Hypothalamus (tissue), 51 donors: ENCODE results near the gene CCP110.
A peak's percentile ranks its signal among the peaks of the same experiment; 100 is the strongest.

Experiments
- DNase-seq, 51 donors: peaks; one replicate each; lab custom pipeline; 2025; lab: John Stamatoyannopoulos, UW

CCP110 gene

GRCh38 chr16:19523559-19524355, at the start of gene CCP110:
Gene CCP110, plus strand, starts transcription at chr16:19523942. Its CDS starts 3,940 bp downstream, at chr16:19527882.
- peak; percentile 60 to 99 (median 96) for DNase-seq

GRCh38 chr16:19474617-19475016, 49.1 kb upstream of the CCP110 start:
- no peak for DNase-seq

DNA sequence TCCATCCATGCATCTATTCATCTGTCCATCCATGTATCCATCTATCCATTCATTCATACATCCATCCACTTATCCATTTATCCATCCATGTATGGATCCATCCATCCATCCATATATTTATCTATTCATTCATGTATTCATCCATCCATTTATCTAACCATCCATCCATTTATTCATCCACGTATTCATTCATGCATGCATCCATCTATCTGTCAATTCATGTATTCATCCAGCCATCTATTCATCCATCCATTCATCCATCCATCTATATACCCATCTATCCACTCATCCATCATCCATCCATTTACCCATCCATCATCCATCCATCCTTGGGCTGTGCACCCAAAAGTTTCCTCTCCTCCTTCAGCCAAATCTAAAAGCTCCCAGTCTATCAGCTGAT, 45.2 kb upstream of the CCP110 start:
- DNase-seq, result no peak

DNA sequence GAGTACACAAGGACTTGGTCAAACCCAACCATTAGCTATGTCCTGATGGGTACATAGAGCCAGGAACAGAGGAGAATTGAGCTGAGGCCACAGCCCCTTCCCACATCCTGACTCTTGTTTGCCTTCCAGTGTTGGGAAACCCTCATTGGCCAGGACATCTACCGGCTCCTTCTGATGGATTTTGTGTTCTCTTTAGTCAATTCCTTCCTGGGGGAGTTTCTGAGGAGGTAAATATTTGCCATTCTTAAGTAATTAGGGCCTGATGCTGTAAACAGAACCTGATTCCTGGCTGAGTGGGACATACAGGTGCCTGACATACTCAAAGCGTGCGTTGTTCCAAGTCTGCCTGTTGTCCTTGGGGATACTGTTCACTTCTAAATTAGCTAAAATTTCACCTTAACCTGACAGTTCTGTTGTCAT, 44.4 kb upstream of the CCP110 start:
- DNase-seq, result no peak

DNA sequence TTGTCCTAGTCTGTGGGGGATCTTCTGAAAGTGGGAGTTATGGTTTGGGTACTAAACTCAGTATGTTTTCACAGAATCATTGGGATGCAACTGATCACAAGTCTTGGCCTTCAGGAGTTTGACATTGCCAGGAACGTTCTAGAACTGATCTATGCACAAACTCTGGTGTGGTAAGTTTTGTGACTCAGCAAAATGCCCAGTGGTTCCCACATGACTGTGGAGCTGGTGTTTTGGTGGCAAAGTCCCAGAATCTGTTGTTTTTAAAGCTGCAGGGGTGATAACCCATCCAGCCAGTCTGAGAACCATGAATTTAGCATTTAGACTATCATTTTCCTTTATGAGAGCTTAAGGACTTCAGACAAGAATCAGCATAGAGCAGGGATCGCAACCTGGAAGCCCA, 42.4 kb upstream of the CCP110 start:
- DNase-seq, result no peak

DNA sequence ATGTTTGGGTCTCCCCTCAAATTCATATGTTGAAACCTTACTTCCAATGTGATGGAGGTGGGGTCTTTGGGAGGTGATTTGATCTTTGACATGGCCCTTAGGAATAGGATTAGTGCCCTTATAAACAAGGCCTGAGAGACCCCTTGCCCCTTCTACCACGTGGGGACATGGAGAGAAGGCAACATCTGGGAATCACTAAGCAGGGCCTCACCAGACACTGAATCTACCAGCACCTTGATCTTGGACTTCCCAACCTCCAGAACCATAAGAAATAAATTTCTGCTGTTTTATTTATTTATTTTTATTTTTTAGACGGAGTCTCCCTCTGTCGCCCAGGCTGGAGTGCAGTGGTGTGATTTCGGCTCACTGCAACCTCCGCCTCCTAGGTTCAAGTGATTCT, 42.0 kb upstream of the CCP110 start:
- DNase-seq, result no peak

DNA sequence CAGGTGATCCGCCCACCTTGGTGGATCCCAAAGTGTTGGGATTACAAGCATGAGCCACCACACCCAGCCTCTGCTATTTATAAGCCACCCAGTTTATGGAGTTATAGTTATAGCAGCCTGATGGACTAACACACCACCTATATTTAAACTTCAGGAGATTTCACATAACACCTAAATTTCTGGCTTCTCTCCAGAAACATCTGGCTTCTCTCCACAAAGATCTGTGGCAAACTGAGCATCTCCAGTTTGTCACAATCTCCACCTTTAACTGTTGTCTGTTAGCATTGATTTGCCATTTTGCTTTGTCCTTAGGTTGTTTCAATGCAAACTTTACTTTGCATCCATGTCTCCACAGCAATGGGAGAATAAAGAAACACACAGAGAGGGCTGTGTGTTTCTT, 41.5 kb upstream of the CCP110 start:
- DNase-seq, result no peak

GRCh38 chr16:19484096-19484495, 39.6 kb upstream of the CCP110 start:
- DNase-seq, result no peak

DNA sequence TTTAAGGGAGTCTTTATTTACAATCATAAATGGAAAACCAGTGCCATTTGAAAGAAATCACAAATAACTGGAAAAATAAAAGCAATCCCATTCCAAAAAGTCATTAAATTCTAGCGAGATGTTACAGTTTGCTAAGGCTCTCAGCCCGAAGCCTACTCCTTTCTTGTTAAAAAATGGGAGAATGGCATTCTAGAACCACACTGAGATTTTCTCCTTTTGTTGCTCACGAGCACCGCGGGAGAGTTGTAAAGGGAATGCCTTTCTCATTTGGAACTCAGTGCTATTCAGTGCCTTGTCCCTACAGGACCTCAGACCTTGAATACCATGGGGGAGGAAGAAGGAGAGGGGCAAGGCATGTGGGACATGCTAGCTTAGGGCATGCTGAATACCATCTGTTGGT, 38.1 kb upstream of the CCP110 start:
- DNase-seq, result no peak

- DNase-seq, result no peak
Measured at GRCh38 chr16:19486051-19486450, 37.7 kb upstream of the CCP110 start.

DNA sequence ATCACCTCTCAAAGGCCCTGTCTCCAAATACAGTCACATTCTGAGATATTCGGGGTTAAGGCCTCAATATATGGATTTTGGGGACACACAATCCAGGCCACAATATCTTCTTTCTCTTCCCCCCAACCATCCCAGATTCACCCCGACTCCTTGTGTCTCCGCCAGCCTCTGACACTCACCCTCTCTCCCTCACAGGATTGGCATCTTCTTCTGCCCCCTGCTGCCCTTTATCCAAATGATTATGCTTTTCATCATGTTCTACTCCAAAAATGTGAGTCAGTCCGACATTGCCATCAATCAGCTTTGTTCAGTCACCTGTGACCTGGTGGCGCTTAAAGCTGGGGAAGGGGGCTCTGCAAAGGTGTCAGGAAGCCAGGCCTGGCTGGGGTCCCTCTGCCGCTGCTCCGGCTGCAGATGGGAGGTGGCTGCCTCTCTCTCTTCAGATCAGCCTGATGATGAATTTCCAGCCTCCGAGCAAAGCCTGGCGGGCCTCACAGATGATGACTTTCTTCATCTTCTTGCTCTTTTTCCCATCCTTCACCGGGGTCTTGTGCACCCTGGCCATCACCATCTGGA, 36.9 kb upstream of the CCP110 start:
- DNase-seq, result no peak

- DNase-seq, result no peak
Measured at GRCh38 chr16:19488213-19488640, 35.5 kb upstream of the CCP110 start.

DNA sequence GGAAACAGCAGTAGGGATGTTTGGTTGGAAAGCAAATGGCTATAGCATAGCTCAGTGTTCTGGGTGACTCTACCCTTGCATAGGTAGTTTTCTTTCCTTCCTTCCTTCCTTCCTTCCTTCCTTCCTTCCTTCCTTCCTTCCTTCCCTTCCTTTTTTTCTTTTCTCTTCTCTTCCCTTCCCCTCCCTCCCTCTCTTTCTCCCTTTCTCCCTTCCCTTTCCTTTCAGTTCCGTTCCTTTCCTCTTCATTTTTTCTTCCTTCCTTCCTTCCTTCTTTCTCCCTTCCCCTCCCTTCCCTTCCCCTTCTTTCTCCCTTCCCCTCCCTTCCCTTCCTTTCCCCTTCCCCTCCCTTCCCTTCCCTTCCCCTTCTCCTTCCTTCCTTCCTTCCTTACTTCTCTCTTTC, 33.1 kb upstream of the CCP110 start:
- no peak for DNase-seq

DNA sequence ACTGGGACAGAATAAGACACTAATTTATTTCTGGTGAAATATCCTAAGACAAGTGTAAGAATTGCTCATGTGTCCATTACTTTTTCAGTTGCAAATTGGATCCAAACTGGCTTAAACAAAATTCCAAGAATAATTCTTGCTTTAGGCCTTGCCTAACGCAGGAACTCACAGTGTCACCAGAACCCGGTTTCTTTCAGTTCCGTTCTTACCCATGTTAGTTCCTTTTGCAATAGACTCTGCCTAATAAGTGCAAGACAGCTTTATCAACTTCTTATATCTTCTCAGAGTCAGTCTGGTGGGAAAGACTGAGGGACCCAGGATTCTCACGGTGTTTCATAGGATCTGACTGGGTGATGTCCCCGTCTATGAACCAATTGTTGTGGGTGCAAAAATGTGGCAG, 26.6 kb upstream of the CCP110 start:
- peak in 1 of 51 donors; percentile 2 for DNase-seq

DNA sequence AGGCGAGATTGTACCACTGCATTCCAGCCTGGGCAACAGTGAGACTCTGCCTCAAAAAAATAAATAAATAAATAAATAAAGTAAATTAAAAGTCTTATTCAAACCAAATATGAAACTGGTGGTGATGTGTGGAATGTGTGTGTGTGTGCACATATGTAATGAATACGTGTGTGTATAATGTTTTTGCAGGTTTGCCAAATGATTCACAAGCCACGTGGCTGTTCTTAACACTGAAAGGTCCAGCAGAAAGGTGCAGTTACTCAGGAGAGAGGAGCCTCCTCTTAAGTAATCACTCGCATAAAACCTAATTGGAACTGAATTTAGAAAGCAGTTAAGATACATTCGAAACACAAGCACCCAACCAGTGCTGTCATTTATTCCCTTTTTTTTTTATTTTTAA, 24.7 kb upstream of the CCP110 start:
- no peak for DNase-seq

DNA sequence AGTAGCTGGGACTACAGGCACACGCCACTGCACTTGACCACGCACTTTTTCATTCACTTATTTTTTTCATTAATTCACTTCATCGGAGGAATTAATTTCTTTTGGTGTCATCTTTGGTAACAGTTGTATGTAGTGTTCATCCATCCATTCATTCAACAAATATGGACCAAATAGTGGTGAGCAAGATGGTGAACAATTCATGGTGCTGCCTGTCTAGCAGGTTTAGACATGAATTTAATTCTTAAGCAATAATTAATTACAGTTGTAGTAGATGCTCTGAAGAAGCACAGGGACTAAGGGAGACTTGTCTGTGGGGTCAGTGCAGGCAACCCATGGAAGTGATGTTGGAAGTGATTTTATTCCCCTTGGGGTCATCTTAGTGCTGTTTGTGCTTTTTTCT, 24.3 kb upstream of the CCP110 start:
- no peak for DNase-seq

GRCh38 chr16:19502395-19503131, 21.2 kb upstream of the CCP110 start:
- DNase-seq, result peak in 42 of 51 donors; percentile 3 to 85 (median 44)

DNA sequence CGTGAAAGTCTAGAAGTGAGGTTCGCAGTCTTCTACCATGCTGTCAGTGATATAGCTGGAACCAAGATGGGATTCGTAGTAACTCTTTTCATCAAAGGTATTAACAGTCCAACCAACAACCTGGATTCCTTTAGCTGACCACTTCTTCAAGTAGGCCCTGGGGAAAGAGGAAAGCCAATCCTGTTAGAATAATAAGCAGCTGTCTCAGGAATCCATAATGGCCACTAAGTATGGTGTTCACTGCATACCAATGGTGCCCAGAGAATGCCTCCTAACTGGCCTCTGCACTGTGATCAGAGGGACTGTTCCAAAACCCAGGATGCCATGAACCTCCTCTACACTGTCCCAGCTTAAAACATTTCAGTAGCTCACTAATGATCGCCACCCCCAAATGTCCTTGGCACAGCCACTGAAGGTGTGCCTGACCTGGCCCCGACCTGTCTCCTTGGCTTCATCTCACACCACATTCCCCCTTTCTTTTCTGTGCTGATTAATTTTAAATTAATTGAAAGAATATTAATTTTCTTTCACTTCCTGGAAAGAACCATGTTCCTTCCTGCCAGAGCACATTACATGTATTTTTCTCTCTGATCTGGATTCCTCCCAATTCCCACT, 20.2 kb upstream of the CCP110 start:
- no peak for DNase-seq

DNA sequence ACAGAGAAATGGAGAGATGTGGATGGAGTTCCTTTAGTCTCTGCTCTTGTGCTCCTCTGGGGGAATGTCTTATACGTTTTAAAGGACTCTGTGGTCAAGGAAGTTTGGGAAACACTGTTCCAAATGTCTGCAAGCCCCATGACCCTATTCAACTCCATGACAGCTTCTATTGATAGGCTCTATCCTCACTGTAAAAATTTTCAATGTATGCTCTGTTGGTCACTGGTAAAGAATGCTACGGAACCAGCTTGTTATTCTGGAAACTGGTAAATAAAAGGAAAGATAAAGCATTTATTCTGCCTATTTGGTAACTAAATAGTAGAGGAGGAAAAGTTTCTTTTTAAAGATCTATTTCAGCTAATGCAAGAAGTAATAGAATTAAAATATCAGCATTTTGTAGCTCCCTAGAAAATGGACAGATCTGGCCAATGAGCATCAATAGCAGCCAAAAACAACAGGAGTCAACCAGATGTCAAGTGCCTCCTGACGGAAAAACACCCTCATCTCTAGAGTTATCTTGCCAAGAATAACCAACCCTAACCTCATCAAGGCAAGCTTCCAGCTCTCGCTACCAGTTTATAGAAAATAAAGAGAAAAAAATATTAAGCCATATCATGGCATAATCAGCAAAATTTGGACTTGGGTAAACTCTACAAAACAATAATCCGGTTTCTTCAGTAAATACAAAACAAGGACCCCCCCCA, 18.0 kb upstream of the CCP110 start:
- DNase-seq, result no peak

DNA sequence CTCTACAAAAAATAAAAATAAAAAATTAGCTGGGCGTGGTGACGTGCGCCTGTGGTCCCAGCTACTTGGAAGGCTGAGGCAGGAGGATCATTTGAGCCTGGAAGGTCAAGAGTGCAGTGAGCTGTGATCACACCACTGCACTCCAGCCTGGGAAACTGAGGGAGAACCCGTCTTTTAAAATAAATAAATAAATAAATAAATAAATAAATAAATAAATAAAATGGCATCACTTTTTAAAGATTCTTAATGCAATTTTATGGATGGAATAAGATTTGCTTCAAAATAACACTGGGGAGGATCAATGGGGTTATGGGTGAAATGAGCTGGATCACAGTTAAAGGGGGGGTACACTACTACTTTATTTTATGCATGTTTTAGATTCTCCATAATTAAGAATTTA, 16.8 kb upstream of the CCP110 start:
- no peak for DNase-seq

- no peak for DNase-seq
Measured at GRCh38 chr16:19507867-19508266, 15.9 kb upstream of the CCP110 start.
